Adrenal gland (tissue), 5 donors: ENCODE measurements around the gene TRIO.
A peak's percentile ranks its signal among the peaks of the same experiment; 100 is the strongest.

Experiments
- POLR2A ChIP-seq, 2 donors: fragments of 450-650 bp; IDR thresholded peaks; one replicate each; pipeline ENCODE4 v1.6.1; 2017; ENCODE audit warnings: antibody characterized with exemption in 2 of 2, mild to moderate bottlenecking in 2 of 2, moderate library complexity in 1 of 2
- TF ChIP-seq, protein P1 (sequence below), 6 experiments: fragments of 450-650 bp in 4 of 6; fragments of 200-600 bp in 2 of 6; sonication (generic) in 1 of 6; IDR thresholded peaks; 1 replicate in 5 of 6; 2 replicates in 1 of 6; pipeline versions ENCODE4 v1.5.1 to v1.8.0; 2016 to 2021; ENCODE audit warnings: antibody characterized with exemption in 6 of 6, mild to moderate bottlenecking in 2 of 6, moderate library complexity in 1 of 6
- donor health status: DM: no; HTN: no; CAD: no.

DNA sequence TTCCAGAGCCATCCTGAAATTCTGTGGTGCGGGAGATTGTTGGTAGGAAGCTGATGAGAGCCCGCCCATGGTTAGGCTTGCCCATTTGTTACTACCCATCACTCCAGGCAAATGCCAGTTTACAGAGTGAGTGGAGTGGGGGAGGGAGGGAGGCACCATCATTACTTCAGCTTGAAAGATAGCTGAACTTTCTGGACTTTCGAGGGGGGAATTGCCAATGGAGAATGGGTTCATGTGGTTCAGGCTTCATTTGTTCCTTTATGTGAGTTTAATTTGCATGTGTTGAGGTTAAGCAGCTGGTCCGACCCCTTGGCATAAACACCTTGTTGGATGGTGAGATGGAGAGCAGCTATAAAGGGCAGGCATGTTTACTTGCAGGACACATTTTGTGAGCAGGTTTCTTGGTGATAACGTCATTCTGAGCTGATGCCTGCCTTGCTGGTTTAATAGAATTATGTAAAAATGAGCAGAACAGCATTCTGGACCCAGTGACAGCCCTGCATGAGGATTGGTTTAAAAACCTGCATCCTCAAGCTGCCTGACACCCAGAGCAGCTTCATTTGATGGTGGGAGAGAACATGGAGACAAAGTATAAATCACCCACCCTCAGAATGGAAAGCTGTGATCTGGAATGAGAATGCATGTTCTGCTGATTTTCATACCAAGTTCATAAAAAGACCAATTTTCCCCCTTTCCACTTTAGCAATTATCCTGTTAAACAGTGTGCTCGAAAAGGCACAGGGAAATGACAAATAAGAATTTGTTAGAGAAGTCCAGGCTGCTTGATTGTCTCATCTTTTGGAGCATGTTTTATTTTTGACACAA lies 106.3 kb downstream of the TRIO start:
- TF ChIP-seq POLR2A (IDR thresholded peaks at IDR 0.05): peak in 1 of 2 donors; percentile 22
- TF ChIP-seq, protein P1, sequence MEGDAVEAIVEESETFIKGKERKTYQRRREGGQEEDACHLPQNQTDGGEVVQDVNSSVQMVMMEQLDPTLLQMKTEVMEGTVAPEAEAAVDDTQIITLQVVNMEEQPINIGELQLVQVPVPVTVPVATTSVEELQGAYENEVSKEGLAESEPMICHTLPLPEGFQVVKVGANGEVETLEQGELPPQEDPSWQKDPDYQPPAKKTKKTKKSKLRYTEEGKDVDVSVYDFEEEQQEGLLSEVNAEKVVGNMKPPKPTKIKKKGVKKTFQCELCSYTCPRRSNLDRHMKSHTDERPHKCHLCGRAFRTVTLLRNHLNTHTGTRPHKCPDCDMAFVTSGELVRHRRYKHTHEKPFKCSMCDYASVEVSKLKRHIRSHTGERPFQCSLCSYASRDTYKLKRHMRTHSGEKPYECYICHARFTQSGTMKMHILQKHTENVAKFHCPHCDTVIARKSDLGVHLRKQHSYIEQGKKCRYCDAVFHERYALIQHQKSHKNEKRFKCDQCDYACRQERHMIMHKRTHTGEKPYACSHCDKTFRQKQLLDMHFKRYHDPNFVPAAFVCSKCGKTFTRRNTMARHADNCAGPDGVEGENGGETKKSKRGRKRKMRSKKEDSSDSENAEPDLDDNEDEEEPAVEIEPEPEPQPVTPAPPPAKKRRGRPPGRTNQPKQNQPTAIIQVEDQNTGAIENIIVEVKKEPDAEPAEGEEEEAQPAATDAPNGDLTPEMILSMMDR (IDR thresholded peaks at IDR 0.05): no peak
